Fibroblast of mammary gland (primary cell): ENCODE results near the gene CMBL.

Source experiments
- DNase-seq: peaks from one replicate; pipeline ENCODE4 v3.0.0-alpha.2; 2010; ENCODE audit warnings: low read depth
- H3K4me3 ChIP-seq: 2 replicates; pipeline ENCODE4 v1.5.1; 2011; ENCODE audit warnings: low read depth, mild to moderate bottlenecking, low read length, moderate library complexity; ENCODE audit not compliant: control insufficient read depth
- CTCF ChIP-seq: conservative IDR thresholded peaks from 2 replicates; pipeline ENCODE4 v1.5.1; 2011; ENCODE audit warnings: low read depth, low read length, inconsistent platforms; ENCODE audit not compliant: control insufficient read depth, insufficient read depth

The CMBL gene

DNA sequence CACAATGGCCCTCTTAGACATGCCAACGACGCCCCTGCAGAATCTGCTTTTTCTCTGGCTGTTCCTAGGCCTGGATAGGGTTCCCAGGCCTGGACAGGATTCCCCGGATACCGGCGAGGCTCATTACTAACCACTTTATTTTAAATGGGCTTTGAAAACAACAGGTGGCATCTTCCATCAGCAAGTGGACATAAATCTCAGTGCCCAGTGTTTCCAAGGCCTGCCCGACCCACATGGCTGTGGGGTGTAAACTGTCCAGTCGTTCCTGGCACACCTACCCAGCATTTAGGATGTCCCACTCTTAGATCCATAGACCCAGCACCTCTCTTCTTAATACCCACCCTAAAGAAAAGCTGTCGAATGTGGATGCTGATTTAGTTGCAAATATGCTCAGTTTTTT lies 896 bp downstream of the CMBL start:
- H3K4me3 ChIP-seq = peak overlapping the region; percentile 64
- no peak for DNase-seq
- TF ChIP-seq CTCF = no peak

DNA sequence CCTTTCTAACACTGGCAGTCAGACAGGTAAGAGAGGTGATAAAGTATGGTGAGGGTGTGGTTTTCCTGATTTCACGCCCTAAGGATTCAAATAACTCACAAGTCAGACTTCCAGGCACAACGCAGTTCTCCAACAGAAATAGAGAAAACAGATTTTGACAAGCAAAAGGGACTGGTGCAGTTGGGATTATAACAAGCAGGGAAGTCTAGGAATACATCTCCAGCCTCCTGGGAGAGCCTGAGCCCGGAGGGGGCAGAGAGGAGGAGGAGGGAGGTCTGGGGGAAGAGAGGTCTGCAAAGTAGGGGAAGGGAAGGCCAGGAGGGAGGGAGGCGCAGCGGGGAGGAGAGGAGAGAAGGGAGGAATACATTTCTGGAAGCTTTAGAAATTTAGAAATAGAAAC lies 1.6 kb downstream of the CMBL start:
- peak overlapping the region; percentile 64 for H3K4me3 ChIP-seq
- no peak for DNase-seq
- TF ChIP-seq CTCF = no peak

DNA sequence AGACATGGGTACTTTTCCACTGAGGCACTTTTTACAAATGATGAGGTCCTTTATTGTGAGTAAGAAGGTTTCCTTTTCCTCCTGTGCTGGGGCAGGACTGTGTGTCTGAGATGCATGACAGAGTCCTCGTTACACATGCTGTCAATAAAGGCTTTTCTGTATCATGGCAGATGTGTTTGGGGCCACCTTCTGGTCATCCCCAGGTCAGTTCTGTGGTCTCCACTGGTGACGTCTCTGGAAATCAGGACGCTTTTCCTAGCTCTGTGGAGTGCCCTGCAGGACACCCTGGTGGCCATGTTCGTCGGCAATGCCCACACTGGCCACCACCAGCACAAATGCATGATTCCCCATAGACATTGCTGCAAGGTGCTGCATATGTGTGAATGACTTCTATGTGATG lies 2.8 kb downstream of the CMBL start:
- no peak overlapping the region for H3K4me3 ChIP-seq
- DNase-seq = no peak
- TF ChIP-seq CTCF = no peak

DNA sequence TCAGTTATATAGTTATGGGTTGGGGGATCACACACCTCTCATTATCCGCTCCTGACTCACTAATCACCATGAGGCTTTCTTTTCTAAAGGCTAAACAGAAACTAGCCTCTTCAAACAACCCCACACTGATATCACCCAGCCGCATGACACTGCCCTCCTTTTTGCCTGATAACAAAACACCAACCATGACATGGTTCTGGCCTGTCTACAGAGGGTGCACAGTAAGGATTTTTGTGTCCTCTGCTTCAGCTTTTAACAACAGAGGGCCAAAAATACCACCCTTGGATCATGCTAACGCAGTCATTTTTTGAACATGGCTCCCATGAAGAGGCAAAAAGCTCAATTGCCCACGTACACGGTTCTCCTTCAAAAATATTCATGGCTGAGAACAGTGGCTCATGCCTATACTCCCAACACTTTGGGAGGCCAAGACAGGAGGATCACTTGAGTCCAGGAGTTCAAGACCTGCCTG lies 4.0 kb downstream of the CMBL start:
- no peak for DNase-seq
- TF ChIP-seq CTCF = no peak
- no peak overlapping the region for H3K4me3 ChIP-seq

DNA sequence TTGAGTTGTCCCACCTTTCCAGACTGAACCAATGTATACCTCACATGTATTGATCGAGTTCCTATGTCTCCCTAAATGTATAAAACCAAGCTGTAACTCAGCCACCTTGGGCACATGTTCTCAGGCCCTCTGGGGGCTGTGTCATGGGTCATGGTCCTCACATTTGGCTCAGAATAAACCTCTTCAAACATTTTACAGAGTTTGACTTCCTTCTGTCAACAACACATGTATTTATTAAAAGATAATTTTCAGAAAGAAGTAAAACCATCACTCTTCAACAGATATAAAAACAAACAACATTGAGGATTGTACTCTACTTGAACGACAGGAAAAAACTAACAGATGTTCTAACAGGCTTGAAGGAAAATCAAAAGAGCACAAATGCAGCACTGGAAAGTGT lies 4.5 kb downstream of the CMBL start:
- no peak for DNase-seq
- no peak for TF ChIP-seq CTCF
- H3K4me3 ChIP-seq = no peak overlapping the region

DNA sequence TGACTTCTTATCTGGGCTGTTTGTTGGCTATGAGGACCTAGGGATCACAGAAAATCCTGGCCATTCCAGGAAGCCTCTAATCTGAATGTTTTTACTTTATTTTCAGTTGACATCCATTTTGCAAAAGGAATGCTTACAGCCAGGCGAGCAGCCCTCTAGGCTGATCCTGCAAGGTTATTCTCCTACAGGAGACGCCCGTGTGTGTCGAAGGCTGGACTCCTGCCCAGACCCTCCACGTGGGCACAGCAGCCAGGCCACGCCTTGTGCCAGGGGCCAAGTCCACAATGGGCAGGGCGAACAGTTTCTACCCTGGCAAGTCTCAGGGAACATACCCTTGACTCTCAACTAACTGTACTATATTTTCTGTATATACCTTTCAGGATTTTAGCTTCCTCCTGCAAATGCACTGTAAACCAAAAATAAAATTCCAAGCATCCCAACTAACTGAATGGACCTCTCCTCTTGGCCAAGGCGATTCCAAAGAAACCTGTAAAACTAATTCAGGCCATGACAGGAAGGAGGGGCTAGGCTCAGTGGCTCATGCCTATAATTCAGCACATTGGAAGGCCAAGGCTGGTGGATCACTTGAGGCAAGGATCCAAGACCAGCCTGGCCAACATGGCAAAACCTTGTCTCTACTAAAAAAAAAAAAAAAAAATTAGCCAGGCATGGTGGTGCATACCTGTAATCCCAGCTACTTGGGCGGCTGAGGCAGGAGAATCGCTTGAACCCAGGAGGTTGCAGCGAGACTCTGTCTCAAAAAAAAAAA lies 5.7 kb downstream of the CMBL start:
- TF ChIP-seq CTCF = no peak
- H3K4me3 ChIP-seq = no peak overlapping the region
- no peak for DNase-seq
